ENCODE results near the gene RNF180.
"Not testable (repeated sequence)": the region's sequence is repeated elsewhere in the genome, so short reads cannot be mapped to it uniquely, and the experiment has no call there.

Gene RNF180

DNA sequence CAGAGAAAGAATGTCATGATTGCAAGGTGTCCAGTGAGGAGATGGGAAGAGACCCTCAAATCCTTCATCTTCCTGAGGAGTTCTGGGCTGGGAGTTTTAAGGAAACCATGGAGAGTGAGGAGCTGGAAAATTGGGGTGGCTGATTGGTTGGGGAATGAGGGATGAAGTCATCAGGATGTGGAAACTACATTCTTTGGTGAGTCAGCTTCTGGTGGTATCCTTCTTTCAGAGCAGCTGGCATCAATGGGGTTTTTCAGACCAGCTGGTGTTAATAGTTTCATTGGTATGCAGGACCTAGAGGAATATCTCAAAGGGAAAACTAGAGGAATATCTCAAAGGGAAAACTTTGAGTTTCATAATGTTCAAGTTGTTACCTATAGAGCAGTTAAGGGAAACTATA lies 45.2 kb downstream of the RNF180 start:
- H3K27ac ChIP-seq, result no peak overlapping the region
- H3K4me3 ChIP-seq (ENCODE audit: low read depth, low read length), result no peak overlapping the region

DNA sequence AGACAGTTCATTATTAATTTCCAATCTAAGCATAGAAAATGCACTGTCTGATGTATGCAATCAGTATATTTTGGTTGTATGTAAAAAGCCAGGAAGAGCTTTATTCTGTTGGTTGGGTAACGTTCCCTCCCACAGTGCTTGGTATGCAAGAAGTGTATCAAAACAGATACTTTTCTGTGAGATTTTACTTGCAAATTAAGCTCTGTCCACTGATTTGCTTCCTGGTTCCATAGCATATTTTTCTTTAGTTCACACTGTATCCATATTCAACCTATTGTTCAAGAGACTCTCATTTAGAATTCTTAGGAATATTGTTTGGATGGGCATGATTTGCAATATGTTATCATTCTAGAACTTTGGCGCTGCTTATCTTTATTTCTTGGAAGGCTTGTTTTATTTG lies 47.4 kb downstream of the RNF180 start:
- no peaks in the 10 kb centered on the region for H3K79me2 ChIP-seq
- TF ChIP-seq, protein P1, sequence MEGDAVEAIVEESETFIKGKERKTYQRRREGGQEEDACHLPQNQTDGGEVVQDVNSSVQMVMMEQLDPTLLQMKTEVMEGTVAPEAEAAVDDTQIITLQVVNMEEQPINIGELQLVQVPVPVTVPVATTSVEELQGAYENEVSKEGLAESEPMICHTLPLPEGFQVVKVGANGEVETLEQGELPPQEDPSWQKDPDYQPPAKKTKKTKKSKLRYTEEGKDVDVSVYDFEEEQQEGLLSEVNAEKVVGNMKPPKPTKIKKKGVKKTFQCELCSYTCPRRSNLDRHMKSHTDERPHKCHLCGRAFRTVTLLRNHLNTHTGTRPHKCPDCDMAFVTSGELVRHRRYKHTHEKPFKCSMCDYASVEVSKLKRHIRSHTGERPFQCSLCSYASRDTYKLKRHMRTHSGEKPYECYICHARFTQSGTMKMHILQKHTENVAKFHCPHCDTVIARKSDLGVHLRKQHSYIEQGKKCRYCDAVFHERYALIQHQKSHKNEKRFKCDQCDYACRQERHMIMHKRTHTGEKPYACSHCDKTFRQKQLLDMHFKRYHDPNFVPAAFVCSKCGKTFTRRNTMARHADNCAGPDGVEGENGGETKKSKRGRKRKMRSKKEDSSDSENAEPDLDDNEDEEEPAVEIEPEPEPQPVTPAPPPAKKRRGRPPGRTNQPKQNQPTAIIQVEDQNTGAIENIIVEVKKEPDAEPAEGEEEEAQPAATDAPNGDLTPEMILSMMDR (IDR thresholded peaks at IDR 0.05), result no peak
- no peaks in the 10 kb centered on the region for H3K4me1 ChIP-seq
- H3K4me3 ChIP-seq (ENCODE audit: low read depth, low read length), result no peak overlapping the region
- H3K36me3 ChIP-seq (ENCODE audit: control insufficient read depth, insufficient read depth, low read length), result no peaks in the 10 kb centered on the region
- H3K27me3 ChIP-seq (ENCODE audit: control insufficient read depth, insufficient read depth, low read length), result no peaks in the 10 kb centered on the region
- no peak overlapping the region for H2AFZ ChIP-seq
- H3K9ac ChIP-seq, result no peak overlapping the region
- H3K9me3 ChIP-seq (ENCODE audit: control insufficient read depth, low read length), result no peaks in the 10 kb centered on the region
- no peak overlapping the region for H3K27ac ChIP-seq
- no peak overlapping the region for H3K4me2 ChIP-seq (ENCODE audit: low read length)

More for the DNA sequence above, 45.2 kb downstream of the RNF180 start:
- H3K79me2 ChIP-seq, result peaks cover 5% of the 10 kb centered on the region
- H3K36me3 ChIP-seq (ENCODE audit: control insufficient read depth, insufficient read depth, low read length), result no peaks in the 10 kb centered on the region
- H2AFZ ChIP-seq, result no peak overlapping the region
- H3K9me3 ChIP-seq (ENCODE audit: control insufficient read depth, low read length), result no peaks in the 10 kb centered on the region
- H3K4me1 ChIP-seq, result peaks cover 8% of the 10 kb centered on the region
- H3K4me2 ChIP-seq (ENCODE audit: low read length), result no peak overlapping the region
- TF ChIP-seq, protein P1 (IDR thresholded peaks at IDR 0.05), result no peak
- no peak overlapping the region for H3K9ac ChIP-seq
- no peaks in the 10 kb centered on the region for H3K27me3 ChIP-seq (ENCODE audit: control insufficient read depth, insufficient read depth, low read length)

DNA sequence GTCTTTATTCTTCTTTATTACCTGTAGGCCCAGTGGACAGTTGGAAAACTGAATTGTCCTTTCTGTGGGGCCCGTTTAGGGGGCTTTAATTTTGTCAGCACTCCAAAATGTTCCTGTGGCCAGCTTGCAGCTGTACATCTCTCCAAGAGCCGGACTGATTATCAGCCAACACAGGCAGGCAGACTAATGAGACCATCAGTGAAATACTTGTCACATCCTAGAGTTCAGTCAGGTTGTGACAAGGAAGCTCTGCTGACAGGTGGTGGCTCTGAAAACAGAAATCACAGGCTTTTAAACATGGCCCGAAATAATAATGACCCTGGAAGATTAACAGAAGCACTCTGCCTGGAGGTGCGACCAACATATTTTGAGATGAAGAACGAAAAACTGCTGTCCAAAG lies 47.9 kb downstream of the RNF180 start:
- Histone ChIP-seq H3K27ac (no peak overlapping the region), H3K4me2 (ENCODE audit: low read length) (no peak overlapping the region), H3K36me3 (ENCODE audit: control insufficient read depth, insufficient read depth, low read length) (no peaks in the 10 kb centered on the region), H2AFZ (no peak overlapping the region), H3K4me1 (no peaks in the 10 kb centered on the region), H3K4me3 (ENCODE audit: low read depth, low read length) (no peak overlapping the region), H3K9me3 (ENCODE audit: control insufficient read depth, low read length) (no peaks in the 10 kb centered on the region), H3K79me2 (no peaks in the 10 kb centered on the region), H3K9ac (no peak overlapping the region), H3K27me3 (ENCODE audit: control insufficient read depth, insufficient read depth, low read length) (no peaks in the 10 kb centered on the region)
- TF ChIP-seq, protein P1 (IDR thresholded peaks at IDR 0.05), result no peak

DNA sequence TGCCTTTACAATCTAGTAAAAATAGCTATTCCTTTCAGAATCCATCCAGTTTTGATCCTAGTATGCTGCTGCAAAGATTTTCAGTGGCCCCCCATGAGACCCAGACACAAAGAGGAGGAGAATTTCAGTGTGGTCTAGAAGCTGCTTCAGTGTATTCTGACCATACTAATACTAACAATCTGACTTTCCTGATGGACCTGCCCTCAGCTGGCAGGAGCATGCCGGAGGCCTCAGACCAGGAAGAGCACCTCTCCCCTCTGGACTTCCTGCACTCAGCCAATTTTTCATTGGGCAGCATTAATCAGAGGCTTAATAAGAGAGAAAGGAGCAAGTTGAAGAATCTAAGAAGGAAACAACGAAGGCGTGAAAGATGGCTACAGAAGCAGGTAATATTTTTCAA lies 48.5 kb downstream of the RNF180 start:
- no peaks in the 10 kb centered on the region for H3K9me3 ChIP-seq (ENCODE audit: control insufficient read depth, low read length)

DNA sequence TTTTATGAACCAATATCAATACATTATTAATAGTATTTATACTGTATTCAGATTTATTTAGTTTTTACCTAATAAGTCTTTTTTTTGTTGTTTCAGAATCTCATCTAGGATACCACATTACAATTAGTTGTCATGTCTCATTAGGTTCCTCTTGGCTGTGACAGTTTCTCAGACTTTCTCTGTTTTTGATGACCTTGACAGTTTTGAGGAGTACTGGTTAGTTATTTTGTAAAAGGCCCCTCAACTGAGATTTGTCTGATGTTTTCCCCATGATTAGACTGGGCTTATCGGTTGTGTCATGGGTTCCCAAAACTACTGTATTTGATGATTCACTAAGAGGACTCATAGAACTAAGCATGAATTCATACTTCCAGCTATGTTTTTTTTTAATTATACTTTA lies 56.3 kb downstream of the RNF180 start:
- H3K4me3 ChIP-seq (ENCODE audit: low read depth, low read length), result no peak overlapping the region
- TF ChIP-seq, protein P1 (IDR thresholded peaks at IDR 0.05), result no peak
- no peaks in the 10 kb centered on the region for H3K9me3 ChIP-seq (ENCODE audit: control insufficient read depth, low read length)
- H3K4me2 ChIP-seq (ENCODE audit: low read length), result no peak overlapping the region
- H3K79me2 ChIP-seq, result peaks cover 3% of the 10 kb centered on the region
- no peak overlapping the region for H3K27ac ChIP-seq
- no peak overlapping the region for H2AFZ ChIP-seq
- H3K9ac ChIP-seq, result no peak overlapping the region
- no peaks in the 10 kb centered on the region for H3K36me3 ChIP-seq (ENCODE audit: control insufficient read depth, insufficient read depth, low read length)
- H3K4me1 ChIP-seq, result no peaks in the 10 kb centered on the region
- no peaks in the 10 kb centered on the region for H3K27me3 ChIP-seq (ENCODE audit: control insufficient read depth, insufficient read depth, low read length)

More for the DNA sequence above, 48.5 kb downstream of the RNF180 start:
- Histone ChIP-seq H3K9ac (no peak overlapping the region), H3K4me1 (no peaks in the 10 kb centered on the region), H3K36me3 (ENCODE audit: control insufficient read depth, insufficient read depth, low read length) (no peaks in the 10 kb centered on the region), H3K27me3 (ENCODE audit: control insufficient read depth, insufficient read depth, low read length) (no peaks in the 10 kb centered on the region), H3K4me2 (ENCODE audit: low read length) (no peak overlapping the region), H3K79me2 (no peaks in the 10 kb centered on the region), H3K27ac (no peak overlapping the region), H2AFZ (no peak overlapping the region), H3K4me3 (ENCODE audit: low read depth, low read length) (no peak overlapping the region)
- TF ChIP-seq, protein P1 (IDR thresholded peaks at IDR 0.05), result no peak

DNA sequence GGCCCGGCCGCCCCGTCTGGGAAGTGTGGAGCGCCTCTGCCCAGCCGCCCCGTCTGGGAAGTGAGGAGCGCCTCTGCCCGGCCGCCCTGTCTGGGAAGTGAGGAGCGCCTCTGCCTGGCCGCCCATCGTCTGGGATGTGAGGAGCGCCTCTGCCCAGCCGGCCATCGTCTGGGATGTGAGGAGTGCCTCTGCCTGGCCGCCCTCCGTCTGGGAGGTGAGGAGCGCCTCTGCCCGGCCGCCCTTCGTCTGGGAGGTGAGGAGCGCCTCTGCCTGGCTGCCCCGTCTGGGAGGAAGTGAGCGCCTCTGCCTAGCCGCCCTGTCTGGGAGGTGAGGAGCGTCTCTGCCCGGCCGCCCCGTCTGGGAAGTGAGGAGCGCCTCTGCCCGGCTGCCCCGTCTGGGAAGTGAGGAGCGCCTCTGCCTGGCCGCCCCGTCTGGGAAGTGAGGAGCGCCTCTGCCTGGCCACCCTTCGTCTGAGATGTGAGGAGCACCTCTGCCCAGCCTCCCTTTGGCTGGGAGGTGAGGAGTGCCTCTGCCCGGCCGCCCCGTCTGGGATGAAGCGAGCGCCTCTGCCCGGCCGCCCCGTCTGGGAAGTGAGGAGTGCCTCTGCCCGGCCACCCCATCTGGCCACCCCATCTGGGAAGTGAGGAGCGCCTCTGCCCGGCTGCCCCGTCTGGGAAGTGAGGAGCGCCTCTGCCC lies 59.8 kb downstream of the RNF180 start:
- H3K4me2 ChIP-seq (ENCODE audit: low read length); H3K36me3 ChIP-seq (ENCODE audit: control insufficient read depth, insufficient read depth, low read length); H2AFZ ChIP-seq; H3K27ac ChIP-seq; H3K4me1 ChIP-seq; H3K27me3 ChIP-seq (ENCODE audit: control insufficient read depth, insufficient read depth, low read length); H3K9me3 ChIP-seq (ENCODE audit: control insufficient read depth, low read length); H3K9ac ChIP-seq; H3K4me3 ChIP-seq (ENCODE audit: low read depth, low read length): not testable (repeated sequence)
- H3K79me2 ChIP-seq, result peaks cover 13% of the 10 kb centered on the region

DNA sequence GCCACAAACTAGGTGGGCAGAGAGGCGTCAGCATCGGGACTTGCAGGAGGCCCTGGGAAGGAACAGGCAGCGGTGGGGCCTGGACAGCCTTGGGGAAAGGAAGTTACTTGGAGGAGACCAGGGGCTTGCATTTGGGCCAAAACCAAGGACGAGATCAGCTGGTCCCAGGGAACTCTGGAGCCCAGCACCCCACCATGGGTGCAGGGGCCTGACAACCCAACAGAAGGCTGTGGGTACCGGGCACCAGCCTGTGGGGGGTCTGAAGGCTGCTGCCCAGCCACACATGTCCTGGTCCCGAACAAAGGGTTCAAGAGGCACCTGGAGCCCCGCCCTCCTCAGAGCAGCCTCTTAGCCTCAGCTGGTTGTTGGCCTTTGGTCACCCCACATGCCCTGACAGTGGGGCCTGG lies 61.5 kb downstream of the RNF180 start:
- H3K27me3 ChIP-seq (ENCODE audit: control insufficient read depth, insufficient read depth, low read length); H3K27ac ChIP-seq; H3K36me3 ChIP-seq (ENCODE audit: control insufficient read depth, insufficient read depth, low read length); H3K4me3 ChIP-seq (ENCODE audit: low read depth, low read length); H3K4me1 ChIP-seq; H2AFZ ChIP-seq; H3K9ac ChIP-seq; H3K4me2 ChIP-seq (ENCODE audit: low read length); H3K9me3 ChIP-seq (ENCODE audit: control insufficient read depth, low read length): not testable (repeated sequence)
- H3K79me2 ChIP-seq, result peaks cover 26% of the 10 kb centered on the region

Measured in parathyroid adenoma (tissue), 2 donors.